Nephron progenitor cell (in vitro differentiated cells): ENCODE results near the gene CLN5.

Source experiments
- DNase-seq: peaks from one replicate; pipeline ENCODE4 v3.0.0; 2021
- H3K27ac Mint-ChIP-seq: 2 replicates; pipeline ENCODE4 v1.8.0; 2021; ENCODE audit warnings: mild to moderate bottlenecking, moderate library complexity, mixed read lengths
- H3K27me3 Mint-ChIP-seq: 2 replicates; pipeline ENCODE4 v1.8.0; 2021; ENCODE audit warnings: mild to moderate bottlenecking, low read depth, mixed read lengths; ENCODE audit not compliant: poor library complexity
- H3K36me3 Mint-ChIP-seq: 2 replicates; pipeline ENCODE4 v1.8.0; 2021; ENCODE audit warnings: low read depth, mixed read lengths
- H3K4me1 Mint-ChIP-seq: 2 replicates; pipeline ENCODE4 v1.8.0; 2021; ENCODE audit warnings: mixed read lengths
- H3K4me3 Mint-ChIP-seq: 2 replicates; pipeline ENCODE4 v1.8.0; 2021; ENCODE audit warnings: mild to moderate bottlenecking, moderate library complexity, mixed read lengths
- H3K9me3 Mint-ChIP-seq: 2 replicates; pipeline ENCODE4 v1.8.0; 2021; ENCODE audit warnings: mild to moderate bottlenecking, moderate library complexity, mixed read lengths
- CTCF ChIP-seq: fragments of 200-600 bp; sonication (generic); IDR thresholded peaks from 2 replicates; pipeline ENCODE4 v1.5.0; 2021; ENCODE audit warnings: antibody characterized with exemption

Gene CLN5

GRCh38 chr13:76993021-76993420 lies 1.1 kb downstream of the CLN5 start:
- no peak for DNase-seq
- peak overlapping the region; percentile 99 for H3K4me3 Mint-ChIP-seq
- H3K9me3 Mint-ChIP-seq: no peaks in the 10 kb centered on the region
- peaks cover 31% of the 10 kb centered on the region for H3K4me1 Mint-ChIP-seq
- TF ChIP-seq CTCF: no peak
- no peak overlapping the region for H3K27ac Mint-ChIP-seq
- peaks cover 19% of the 10 kb centered on the region for H3K36me3 Mint-ChIP-seq
- H3K27me3 Mint-ChIP-seq: peaks cover 15% of the 10 kb centered on the region

GRCh38 chr13:76993473-76993872 lies 1.6 kb downstream of the CLN5 start:
- Mint-ChIP-seq H3K27ac (no peak overlapping the region), H3K4me1 (peaks cover 31% of the 10 kb centered on the region), H3K9me3 (no peaks in the 10 kb centered on the region), H3K27me3 (peaks cover 10% of the 10 kb centered on the region), H3K4me3 (peak overlapping the region; percentile 99), H3K36me3 (peaks cover 23% of the 10 kb centered on the region)
- TF ChIP-seq CTCF: no peak
- no peak for DNase-seq

GRCh38 chr13:76994281-76994680 lies 2.4 kb downstream of the CLN5 start:
- DNase-seq: no peak
- peaks cover 9% of the 10 kb centered on the region for H3K27me3 Mint-ChIP-seq
- H3K27ac Mint-ChIP-seq: peak overlapping the region; percentile 23
- peaks cover 31% of the 10 kb centered on the region for H3K4me1 Mint-ChIP-seq
- peak overlapping the region; percentile 99 for H3K4me3 Mint-ChIP-seq
- peaks cover 32% of the 10 kb centered on the region for H3K36me3 Mint-ChIP-seq
- no peaks in the 10 kb centered on the region for H3K9me3 Mint-ChIP-seq
- TF ChIP-seq CTCF: no peak

GRCh38 chr13:77000475-77000874 lies 8.6 kb downstream of the CLN5 start:
- Mint-ChIP-seq H3K4me1 (peaks cover 5% of the 10 kb centered on the region), H3K27me3 (no peaks in the 10 kb centered on the region), H3K36me3 (peaks cover 42% of the 10 kb centered on the region), H3K9me3 (no peaks in the 10 kb centered on the region), H3K4me3 (no peak overlapping the region), H3K27ac (no peak overlapping the region)
- TF ChIP-seq CTCF: no peak
- DNase-seq: no peak

GRCh38 chr13:77001540-77001939 lies 9.7 kb downstream of the CLN5 start:
- Mint-ChIP-seq H3K36me3 (peaks cover 38% of the 10 kb centered on the region), H3K27me3 (no peaks in the 10 kb centered on the region), H3K4me1 (peaks cover 5% of the 10 kb centered on the region), H3K9me3 (no peaks in the 10 kb centered on the region), H3K4me3 (no peak overlapping the region), H3K27ac (peak overlapping the region; percentile 68)
- DNase-seq: no peak
- TF ChIP-seq CTCF: no peak

- Mint-ChIP-seq H3K27ac (peak overlapping the region; percentile 68), H3K36me3 (peaks cover 34% of the 10 kb centered on the region), H3K9me3 (no peaks in the 10 kb centered on the region), H3K4me1 (peaks cover 5% of the 10 kb centered on the region), H3K27me3 (no peaks in the 10 kb centered on the region), H3K4me3 (no peak overlapping the region)
- no peak for DNase-seq
- no peak for TF ChIP-seq CTCF
These were observed 10.2 kb downstream of the CLN5 start for GRCh38 chr13:77001963-77002587.
